ENCODE data around the gene CALHM1.

The CALHM1 gene

GRCh38 chr10:103456074-103456660 lies 2.5 kb downstream of the CALHM1 start:
- no peak for DNase-seq (ENCODE audit: low read depth, low spot score)

- no peak for DNase-seq (ENCODE audit: low read depth, low spot score)
Measured at GRCh38 chr10:103455235-103455634, 3.5 kb downstream of the CALHM1 start.

DNA sequence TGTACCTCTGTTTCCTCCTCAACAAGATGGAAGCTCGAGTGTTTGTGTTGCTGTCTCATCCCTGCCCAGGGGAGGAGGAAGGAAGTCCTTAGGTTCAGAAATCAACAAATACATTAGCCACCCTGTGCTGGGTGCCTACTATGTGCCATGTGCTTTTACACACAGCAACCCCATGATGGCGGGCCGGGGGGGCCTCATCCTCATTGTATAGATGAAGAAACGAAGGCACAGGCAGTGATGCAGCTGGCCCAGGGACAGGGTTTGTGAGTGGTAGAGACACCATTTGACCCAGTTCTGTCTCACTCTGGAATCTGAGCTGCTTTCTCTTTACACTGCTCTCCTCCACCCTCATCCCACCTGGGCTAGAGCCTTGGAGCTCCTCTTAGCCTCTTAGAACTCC lies 4.7 kb downstream of the CALHM1 start:
- no peak for DNase-seq (ENCODE audit: low read depth, low spot score)

DNA sequence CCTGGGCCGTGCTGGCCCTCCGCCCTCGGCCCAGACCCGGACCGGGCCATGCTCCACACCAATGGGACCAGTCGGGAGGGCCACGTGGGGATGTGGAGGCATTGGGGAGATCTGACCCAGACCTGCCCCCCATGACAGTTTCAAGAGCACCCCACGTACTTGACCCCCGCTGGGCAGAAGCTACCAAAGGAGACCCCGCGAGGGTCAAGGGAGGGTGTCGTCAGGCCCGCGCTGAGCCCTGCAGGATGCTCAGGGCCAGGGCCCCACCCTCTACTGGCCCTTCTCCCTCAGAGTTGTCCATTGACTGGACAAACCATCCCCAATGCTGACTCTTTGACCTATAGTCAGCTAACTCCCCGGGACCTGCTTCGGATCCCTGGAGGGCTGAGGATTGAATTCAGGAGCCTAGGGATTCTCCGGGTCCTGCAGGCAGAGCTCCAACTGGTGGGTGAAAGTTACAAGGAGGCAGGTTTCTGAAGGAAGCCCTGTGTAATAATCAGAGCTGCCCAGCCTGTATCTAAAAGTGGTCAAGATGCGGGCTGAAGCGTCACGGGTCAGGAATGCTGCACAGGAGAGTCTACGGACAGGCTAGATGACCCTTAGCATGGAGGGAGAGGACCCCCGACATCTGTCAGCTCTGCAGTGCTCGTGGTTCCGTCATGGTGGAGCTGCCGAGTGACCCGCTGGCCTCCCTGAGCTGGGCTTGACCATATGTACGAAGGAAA lies 6.0 kb downstream of the CALHM1 start:
- no peak for DNase-seq (ENCODE audit: low read depth, low spot score)

GRCh38 chr10:103451831-103452505 lies 6.7 kb downstream of the CALHM1 start, which contains the start of gene CALHM2:
TSS of gene CALHM2 (minus strand) at chr10:103452370. CDS start at chr10:103449941, 2,429 bp downstream.
- no peak for DNase-seq (ENCODE audit: low read depth, low spot score)

- DNase-seq (ENCODE audit: low read depth, low spot score): no peak
Measured at GRCh38 chr10:103451091-103451813, 7.4 kb downstream of the CALHM1 start.

DNA sequence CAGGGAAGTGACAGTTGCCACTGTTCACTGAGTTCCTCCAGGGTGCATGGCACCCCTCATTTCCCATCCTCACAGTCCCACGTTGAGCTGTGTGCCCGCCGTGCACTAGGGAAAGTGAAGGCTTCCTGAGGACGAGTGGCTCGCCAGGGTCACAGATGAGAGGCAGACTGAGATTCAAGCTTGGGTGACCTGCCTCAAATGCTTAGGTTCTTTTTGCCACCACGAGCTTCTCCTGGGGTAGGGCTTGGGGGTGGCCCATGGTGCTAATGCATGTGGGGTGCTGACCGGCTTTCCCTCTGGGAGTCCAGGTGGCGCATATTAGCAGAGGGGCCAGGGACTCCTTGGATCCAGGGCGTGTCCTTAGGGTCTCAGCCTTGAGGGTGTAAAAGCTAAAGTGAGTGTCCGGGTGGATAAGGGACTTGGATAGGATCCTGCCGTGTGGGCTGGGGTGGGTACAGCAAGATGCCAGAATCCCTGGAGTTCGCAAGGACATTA lies 8.5 kb downstream of the CALHM1 start:
- no peak for DNase-seq (ENCODE audit: low read depth, low spot score)

- DNase-seq (ENCODE audit: low read depth, low spot score): no peak
Measured at GRCh38 chr10:103449208-103450144, 9.2 kb downstream of the CALHM1 start.

- DNase-seq (ENCODE audit: low read depth, low spot score): peak; percentile 67
Measured at GRCh38 chr10:103448746-103449145, 10.0 kb downstream of the CALHM1 start.

DNA sequence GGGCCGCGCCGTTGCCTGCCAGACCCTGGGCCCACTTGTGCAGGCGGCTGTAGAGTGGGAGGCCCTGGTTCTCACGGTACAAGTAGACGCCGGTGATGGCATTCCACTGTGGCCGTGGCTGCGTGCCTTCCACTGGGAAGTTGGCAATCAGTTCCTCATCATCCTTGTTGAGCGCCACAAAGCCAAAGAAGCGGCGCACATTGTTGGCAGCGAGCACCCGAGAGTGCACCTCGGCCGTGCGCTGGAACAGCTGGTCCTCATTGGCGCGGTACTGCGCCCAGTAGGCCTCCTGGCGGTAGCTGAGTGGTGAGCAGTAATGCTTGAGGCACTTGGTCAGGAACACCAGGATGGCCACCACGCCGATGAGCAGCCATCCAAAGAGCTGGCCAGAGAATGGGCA lies 11.5 kb downstream of the CALHM1 start:
- no peak for DNase-seq (ENCODE audit: low read depth, low spot score)

- DNase-seq (ENCODE audit: low read depth, low spot score): no peak
Measured at GRCh38 chr10:103445767-103446567, 12.7 kb downstream of the CALHM1 start.

GRCh38 chr10:103445366-103445765 lies 13.3 kb downstream of the CALHM1 start:
- DNase-seq (ENCODE audit: low read depth, low spot score): no peak

- DNase-seq (ENCODE audit: low read depth, low spot score): no peak
Measured at GRCh38 chr10:103444478-103444877, 14.2 kb downstream of the CALHM1 start.

DNA sequence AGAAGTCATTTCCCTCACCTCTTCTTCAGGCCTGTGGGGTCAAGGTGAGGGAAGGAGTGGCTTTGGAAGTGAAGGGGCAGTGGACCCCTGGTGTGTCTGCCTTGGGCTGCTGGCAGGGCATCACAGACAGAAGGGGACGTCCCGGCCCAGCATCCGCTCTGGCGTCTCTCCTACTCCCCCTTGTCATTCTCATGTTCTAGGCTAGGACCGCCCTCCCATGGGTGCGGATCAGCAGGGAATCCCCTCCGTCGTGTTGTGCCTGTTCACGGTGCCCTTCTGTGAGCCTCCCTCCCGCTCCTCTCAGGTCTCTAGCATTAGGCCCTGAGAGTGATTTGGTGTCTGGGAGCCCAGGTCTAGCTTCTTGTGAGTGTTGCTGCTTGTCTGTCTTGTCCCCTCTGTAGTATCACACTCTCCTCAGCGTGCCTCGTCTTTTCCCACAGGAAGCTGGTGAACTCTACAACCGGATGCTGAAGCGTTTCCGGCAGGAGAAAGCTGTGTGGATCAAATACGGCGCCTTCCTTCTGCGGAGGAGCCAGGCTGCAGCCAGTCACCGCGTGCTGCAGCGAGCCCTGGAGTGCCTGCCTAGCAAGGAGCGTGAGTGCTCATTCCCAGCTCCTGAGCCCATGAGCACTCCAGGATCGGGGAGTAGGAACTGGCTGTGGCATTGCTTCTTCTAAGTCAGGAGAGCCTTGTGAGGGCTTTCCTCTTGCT lies 15.1 kb downstream of the CALHM1 start:
- DNase-seq (ENCODE audit: low read depth, low spot score): no peak

DNA sequence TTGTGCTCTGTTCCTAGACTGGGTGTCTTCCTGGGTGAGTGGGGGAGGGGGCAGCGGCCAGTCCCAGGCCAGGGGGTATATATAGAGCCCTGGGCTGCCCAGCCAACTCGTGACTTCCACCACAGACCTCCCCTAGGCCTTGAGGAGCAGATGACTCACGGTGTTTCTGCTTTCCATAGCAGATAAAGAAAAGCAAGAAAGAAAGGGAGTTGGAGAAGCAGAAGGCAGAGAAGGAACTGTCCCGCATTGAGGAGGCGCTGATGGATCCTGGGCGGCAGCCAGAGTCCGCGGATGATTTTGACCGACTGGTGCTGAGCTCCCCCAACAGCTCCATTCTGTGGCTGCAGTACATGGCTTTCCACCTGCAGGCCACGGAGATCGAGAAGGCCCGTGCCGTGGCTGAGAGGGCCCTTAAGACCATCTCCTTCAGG lies 16.7 kb downstream of the CALHM1 start:
- no peak for DNase-seq (ENCODE audit: low read depth, low spot score)

DNA sequence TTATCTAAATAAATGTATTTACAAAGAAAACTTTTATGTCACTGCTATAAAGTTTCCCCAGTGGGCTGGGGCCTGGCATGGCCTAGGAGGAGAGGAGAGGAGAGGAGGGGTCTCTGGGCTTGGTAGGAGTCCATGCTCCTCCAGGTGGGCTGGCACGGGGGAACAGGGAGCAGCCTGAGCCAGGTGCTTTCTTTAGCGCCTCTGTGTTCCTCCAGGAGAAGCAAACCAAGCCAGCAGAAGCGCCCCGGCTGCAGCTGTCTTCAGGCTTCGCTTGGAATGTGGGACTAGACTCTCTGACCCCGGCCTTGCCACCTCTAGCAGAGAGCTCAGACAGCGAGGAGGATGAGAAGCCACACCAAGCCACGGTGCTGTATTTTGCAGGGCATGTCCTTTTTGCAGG lies 17.1 kb downstream of the CALHM1 start:
- no peak for DNase-seq (ENCODE audit: low read depth, low spot score)

GRCh38 chr10:103441206-103441605 lies 17.5 kb downstream of the CALHM1 start:
- DNase-seq (ENCODE audit: low read depth, low spot score): no peak

- DNase-seq (ENCODE audit: low read depth, low spot score): no peak
Measured at GRCh38 chr10:103440416-103440815, 18.3 kb downstream of the CALHM1 start.

GRCh38 chr10:103439776-103440175 lies 18.9 kb downstream of the CALHM1 start:
- no peak for DNase-seq (ENCODE audit: low read depth, low spot score)
